AG10803 (cell line): ENCODE measurements around the gene GPSM1.
"Not testable (repeated sequence)": the region's sequence is repeated elsewhere in the genome, so short reads cannot be mapped to it uniquely, and the experiment has no call there.

ENCODE experiments used
- DNase-seq: peaks from one replicate; pipeline ENCODE4 v3.0.0; 2010; ENCODE audit warnings: low read depth
- H3K4me3 ChIP-seq: 2 replicates; pipeline ENCODE4 v1.5.1; 2011; ENCODE audit warnings: mild to moderate bottlenecking, low read length, control low read depth
- CTCF ChIP-seq: conservative IDR thresholded peaks from 2 replicates; pipeline ENCODE4 v1.5.1; 2011; ENCODE audit warnings: mild to moderate bottlenecking, low read length, control low read depth, inconsistent platforms

Gene GPSM1

GRCh38 chr9:136403538-136403914 is 76.2 kb downstream of the GPSM1 start:
- no peak for DNase-seq
- TF ChIP-seq CTCF, result no peak
- H3K4me3 ChIP-seq, result no peak overlapping the region

GRCh38 chr9:136403915-136404800 is 76.8 kb downstream of the GPSM1 start:
- no peak overlapping the region for H3K4me3 ChIP-seq
- no peak for DNase-seq
- TF ChIP-seq CTCF, result no peak

- H3K4me3 ChIP-seq, result no peak overlapping the region
- no peak for TF ChIP-seq CTCF
- no peak for DNase-seq
Measured at GRCh38 chr9:136404801-136405136, 77.4 kb downstream of the GPSM1 start.

GRCh38 chr9:136405481-136405880 is 78.1 kb downstream of the GPSM1 start:
- no peak overlapping the region for H3K4me3 ChIP-seq
- DNase-seq, result no peak
- no peak for TF ChIP-seq CTCF

- H3K4me3 ChIP-seq, DNase-seq: not testable (repeated sequence)
Measured at GRCh38 chr9:136405904-136406303, 78.6 kb downstream of the GPSM1 start.

GRCh38 chr9:136407061-136407460 is 79.7 kb downstream of the GPSM1 start:
- DNase-seq, H3K4me3 ChIP-seq: not testable (repeated sequence)

- DNase-seq, result no peak
- no peak for TF ChIP-seq CTCF
Measured at GRCh38 chr9:136407911-136408310, 80.6 kb downstream of the GPSM1 start.

More at GRCh38 chr9:136407911-136408310, 80.6 kb downstream of the GPSM1 start:
- no peak overlapping the region for H3K4me3 ChIP-seq
